Measurements from ENCODE around the gene NPIPB13.
"Not testable (repeated sequence)": the region's sequence is repeated elsewhere in the genome, so short reads cannot be mapped to it uniquely, and the experiment has no call there.

DNA sequence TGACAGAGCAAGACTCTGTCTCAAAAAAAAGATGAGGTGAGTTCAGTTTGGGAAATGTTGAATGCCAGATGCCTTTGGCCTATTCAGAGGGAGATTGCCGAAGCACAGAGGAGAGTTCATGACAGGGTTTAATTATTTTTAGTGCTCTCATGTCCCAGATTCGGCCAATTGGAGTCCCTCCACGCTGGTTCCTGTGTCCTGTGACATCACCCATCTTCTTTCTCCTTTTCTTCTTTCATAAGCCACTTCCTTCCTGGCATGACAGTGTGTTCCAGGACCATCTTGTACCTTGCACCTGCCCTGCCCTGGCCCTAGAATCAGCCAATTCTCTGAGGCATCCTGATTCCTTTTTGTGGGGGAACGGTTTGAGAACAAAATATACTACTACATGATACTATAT, 36.9 kb downstream of the NPIPB13 start:
- TF ChIP-seq YY1 (IDR thresholded peaks at IDR 0.05; ENCODE audit: low read depth, low read length); EZH2 (IDR thresholded peaks at IDR 0.05; ENCODE audit: borderline replicate concordance, control insufficient read depth, low read depth, low read length); HDAC2 (IDR thresholded peaks at IDR 0.05); HDGF (IDR thresholded peaks at IDR 0.05); SIN3A (IDR thresholded peaks at IDR 0.05; ENCODE audit: low read depth, low read length): not testable (repeated sequence)
- TF ChIP-seq, protein P1, sequence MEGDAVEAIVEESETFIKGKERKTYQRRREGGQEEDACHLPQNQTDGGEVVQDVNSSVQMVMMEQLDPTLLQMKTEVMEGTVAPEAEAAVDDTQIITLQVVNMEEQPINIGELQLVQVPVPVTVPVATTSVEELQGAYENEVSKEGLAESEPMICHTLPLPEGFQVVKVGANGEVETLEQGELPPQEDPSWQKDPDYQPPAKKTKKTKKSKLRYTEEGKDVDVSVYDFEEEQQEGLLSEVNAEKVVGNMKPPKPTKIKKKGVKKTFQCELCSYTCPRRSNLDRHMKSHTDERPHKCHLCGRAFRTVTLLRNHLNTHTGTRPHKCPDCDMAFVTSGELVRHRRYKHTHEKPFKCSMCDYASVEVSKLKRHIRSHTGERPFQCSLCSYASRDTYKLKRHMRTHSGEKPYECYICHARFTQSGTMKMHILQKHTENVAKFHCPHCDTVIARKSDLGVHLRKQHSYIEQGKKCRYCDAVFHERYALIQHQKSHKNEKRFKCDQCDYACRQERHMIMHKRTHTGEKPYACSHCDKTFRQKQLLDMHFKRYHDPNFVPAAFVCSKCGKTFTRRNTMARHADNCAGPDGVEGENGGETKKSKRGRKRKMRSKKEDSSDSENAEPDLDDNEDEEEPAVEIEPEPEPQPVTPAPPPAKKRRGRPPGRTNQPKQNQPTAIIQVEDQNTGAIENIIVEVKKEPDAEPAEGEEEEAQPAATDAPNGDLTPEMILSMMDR (IDR thresholded peaks at IDR 0.05 in 2 of 3, conservative IDR thresholded peaks at IDR 0.05 in 1 of 3; ENCODE audit: control insufficient read depth in 2 of 3, extremely low read depth in 1 of 3, insufficient read depth in 1 of 3, low read depth in 3 of 3, low read length in 3 of 3), result not testable (repeated sequence)
- TF ChIP-seq, protein P2, sequence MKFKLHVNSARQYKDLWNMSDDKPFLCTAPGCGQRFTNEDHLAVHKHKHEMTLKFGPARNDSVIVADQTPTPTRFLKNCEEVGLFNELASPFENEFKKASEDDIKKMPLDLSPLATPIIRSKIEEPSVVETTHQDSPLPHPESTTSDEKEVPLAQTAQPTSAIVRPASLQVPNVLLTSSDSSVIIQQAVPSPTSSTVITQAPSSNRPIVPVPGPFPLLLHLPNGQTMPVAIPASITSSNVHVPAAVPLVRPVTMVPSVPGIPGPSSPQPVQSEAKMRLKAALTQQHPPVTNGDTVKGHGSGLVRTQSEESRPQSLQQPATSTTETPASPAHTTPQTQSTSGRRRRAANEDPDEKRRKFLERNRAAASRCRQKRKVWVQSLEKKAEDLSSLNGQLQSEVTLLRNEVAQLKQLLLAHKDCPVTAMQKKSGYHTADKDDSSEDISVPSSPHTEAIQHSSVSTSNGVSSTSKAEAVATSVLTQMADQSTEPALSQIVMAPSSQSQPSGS (IDR thresholded peaks at IDR 0.05; ENCODE audit: low read length), result not testable (repeated sequence)
- TF ChIP-seq, protein P3, sequence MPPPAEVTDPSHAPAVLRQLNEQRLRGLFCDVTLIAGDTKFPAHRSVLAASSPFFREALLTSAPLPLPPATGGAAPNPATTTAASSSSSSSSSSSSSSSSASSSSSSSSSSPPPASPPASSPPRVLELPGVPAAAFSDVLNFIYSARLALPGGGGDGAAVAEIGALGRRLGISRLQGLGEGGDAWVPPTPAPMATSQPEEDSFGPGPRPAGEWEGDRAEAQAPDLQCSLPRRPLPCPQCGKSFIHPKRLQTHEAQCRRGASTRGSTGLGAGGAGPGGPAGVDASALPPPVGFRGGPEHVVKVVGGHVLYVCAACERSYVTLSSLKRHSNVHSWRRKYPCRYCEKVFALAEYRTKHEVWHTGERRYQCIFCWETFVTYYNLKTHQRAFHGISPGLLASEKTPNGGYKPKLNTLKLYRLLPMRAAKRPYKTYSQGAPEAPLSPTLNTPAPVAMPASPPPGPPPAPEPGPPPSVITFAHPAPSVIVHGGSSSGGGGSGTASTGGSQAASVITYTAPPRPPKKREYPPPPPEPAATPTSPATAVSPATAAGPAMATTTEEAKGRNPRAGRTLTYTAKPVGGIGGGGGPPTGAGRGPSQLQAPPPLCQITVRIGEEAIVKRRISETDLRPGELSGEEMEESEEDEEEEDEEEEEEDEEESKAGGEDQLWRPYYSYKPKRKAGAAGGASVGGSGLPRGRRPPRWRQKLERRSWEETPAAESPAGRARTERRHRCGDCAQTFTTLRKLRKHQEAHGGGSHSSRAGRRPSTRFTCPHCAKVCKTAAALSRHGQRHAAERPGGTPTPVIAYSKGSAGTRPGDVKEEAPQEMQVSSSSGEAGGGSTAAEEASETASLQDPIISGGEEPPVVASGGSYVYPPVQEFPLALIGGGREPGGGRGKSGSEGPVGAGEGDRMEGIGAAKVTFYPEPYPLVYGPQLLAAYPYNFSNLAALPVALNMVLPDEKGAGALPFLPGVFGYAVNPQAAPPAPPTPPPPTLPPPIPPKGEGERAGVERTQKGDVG (CRISPR knock-in tag; IDR thresholded peaks at IDR 0.05), result not testable (repeated sequence)

Measured in GM12878 (cell line).